Ishikawa (cell line): ENCODE measurements around the gene KCNQ1OT1.

ENCODE experiments used
- CEBPB ChIP-seq: IDR thresholded peaks from 2 replicates; pipeline ENCODE4 v1.6.1; 2012
- CREB1 ChIP-seq: IDR thresholded peaks from 2 replicates; pipeline ENCODE4 v1.6.1; 2012; ENCODE audit warnings: low read depth
- EGR1 ChIP-seq: IDR thresholded peaks from 2 replicates; pipeline ENCODE4 v1.6.1; 2012
- EP300 ChIP-seq: IDR thresholded peaks from 2 replicates; pipeline ENCODE4 v1.6.1; 2012; ENCODE audit warnings: borderline replicate concordance
- FOXM1 ChIP-seq: IDR thresholded peaks from 2 replicates; pipeline ENCODE4 v1.6.1; 2012; ENCODE audit warnings: low read depth, borderline replicate concordance
- MAX ChIP-seq: IDR thresholded peaks from 2 replicates; pipeline ENCODE4 v1.6.1; 2012
- NFIC ChIP-seq: IDR thresholded peaks from 2 replicates; pipeline ENCODE4 v1.6.1; 2012
- RAD21 ChIP-seq: IDR thresholded peaks from 2 replicates; pipeline ENCODE4 v1.6.1; 2012; ENCODE audit warnings: low read depth
- REST ChIP-seq: IDR thresholded peaks from 2 replicates; pipeline ENCODE4 v1.6.1; 2012; ENCODE audit warnings: low read depth, mild to moderate bottlenecking
- TCF12 ChIP-seq: IDR thresholded peaks from 2 replicates; pipeline ENCODE4 v1.6.1; 2012; ENCODE audit warnings: low read depth
- TEAD4 ChIP-seq: IDR thresholded peaks from 2 replicates; pipeline ENCODE4 v1.6.1; 2012
- USF1 ChIP-seq: IDR thresholded peaks from 2 replicates; pipeline ENCODE4 v1.6.1; 2012
- YY1 ChIP-seq: IDR thresholded peaks from 2 replicates; pipeline ENCODE4 v1.6.1; 2012; ENCODE audit warnings: low read depth
- ZBTB7A ChIP-seq: IDR thresholded peaks from 2 replicates; pipeline ENCODE4 v1.6.1; 2012; ENCODE audit warnings: low read depth

DNA sequence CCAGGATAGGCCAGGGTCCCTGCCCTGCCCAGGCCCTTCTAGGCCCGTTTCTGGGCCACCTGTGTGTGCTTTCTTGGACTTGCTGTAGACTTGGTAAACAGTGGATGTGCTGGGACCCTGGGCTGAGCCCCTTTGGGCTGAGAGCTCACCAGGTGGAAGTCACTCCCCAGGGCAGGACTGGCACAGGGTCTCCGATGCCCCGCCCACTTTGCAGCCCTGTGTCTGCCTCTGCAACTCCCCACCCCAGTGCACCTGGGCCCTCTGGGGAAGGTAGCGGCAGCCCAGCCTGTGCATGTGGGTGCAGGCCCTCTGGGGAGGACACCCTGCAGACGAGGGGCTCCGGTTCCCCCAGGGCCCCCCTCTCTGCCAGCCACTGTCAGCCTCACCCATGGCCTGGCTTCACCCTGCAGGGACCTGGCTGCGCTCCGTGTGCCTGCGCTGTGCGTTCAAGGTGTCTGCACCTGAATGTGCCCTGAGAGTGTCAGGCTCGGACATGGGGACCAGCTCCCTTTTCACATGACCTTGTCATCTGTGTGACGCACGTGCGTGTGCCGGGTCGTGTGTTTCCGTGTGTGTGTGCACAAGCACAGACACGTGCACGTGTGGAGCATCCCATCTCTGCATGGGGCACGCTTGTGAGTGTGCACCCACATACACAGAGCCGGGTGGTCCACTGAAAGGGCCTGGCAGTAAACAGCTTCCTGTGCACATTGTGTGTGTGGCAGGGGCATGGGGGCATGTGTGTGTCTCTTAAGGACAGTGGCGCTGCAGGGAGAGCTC lies 118.5 kb downstream of the KCNQ1OT1 start:
- TF ChIP-seq MAX, result no peak
- TF ChIP-seq YY1, result no peak
- no peak for TF ChIP-seq RAD21
- TF ChIP-seq EP300, result no peak
- no peak for TF ChIP-seq TCF12
- TF ChIP-seq CREB1, result no peak
- TF ChIP-seq USF1, result no peak
- TF ChIP-seq REST, result no peak
- no peak for TF ChIP-seq ZBTB7A
- no peak for TF ChIP-seq CEBPB
- TF ChIP-seq NFIC, result no peak
- no peak for TF ChIP-seq TEAD4
- no peak for TF ChIP-seq FOXM1
- TF ChIP-seq EGR1, result no peak
